ENCODE measurements around the gene GTF2I.
"Not testable (repeated sequence)": the region's sequence is repeated elsewhere in the genome, so short reads cannot be mapped to it uniquely, and the experiment has no call there.

GTF2I gene

GRCh38 chr7:74684473-74684872 is 27.0 kb downstream of the GTF2I start:
- no peak overlapping the region for H3K9ac ChIP-seq
- H3K27ac ChIP-seq = no peak overlapping the region
- no peak overlapping the region for H2AFZ ChIP-seq
- H3K4me1 ChIP-seq = no peaks in the 10 kb centered on the region
- H3K4me3 ChIP-seq (ENCODE audit: low read depth, low read length) = no peak overlapping the region
- TF ChIP-seq CTCF (IDR thresholded peaks at IDR 0.05) = no peak
- no peaks in the 10 kb centered on the region for H3K36me3 ChIP-seq (ENCODE audit: control insufficient read depth, insufficient read depth, low read length)
- peaks cover 88% of the 10 kb centered on the region for H3K79me2 ChIP-seq
- H3K9me3 ChIP-seq (ENCODE audit: control insufficient read depth, low read length) = no peaks in the 10 kb centered on the region
- H3K4me2 ChIP-seq (ENCODE audit: low read length) = no peak overlapping the region
- no peaks in the 10 kb centered on the region for H3K27me3 ChIP-seq (ENCODE audit: control insufficient read depth, insufficient read depth, low read length)

GRCh38 chr7:74684921-74685320 is 27.4 kb downstream of the GTF2I start:
- no peak for TF ChIP-seq CTCF (IDR thresholded peaks at IDR 0.05)

DNA sequence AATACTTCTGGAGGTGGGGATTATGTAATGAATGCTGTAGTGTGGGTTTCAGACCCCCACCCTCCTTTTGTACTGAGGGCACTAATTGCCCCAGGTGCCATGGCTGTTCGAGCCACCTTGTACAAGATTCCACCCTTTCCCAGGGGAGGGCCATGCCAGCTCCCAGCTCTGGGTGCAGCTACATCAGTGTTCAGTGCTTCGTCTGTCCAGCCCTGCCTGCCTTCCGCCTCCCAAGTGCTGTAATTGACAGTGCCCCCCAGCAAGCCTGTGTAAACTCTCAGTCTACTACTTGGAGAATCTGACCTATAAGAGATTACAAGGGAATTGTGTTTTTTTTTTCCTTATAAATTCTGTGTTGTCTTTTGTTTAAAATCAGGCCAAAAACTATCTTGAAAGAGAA is 33.0 kb downstream of the GTF2I start:
- Histone ChIP-seq H3K9ac (no peak overlapping the region), H3K4me3 (ENCODE audit: low read depth, low read length) (no peak overlapping the region), H3K9me3 (ENCODE audit: control insufficient read depth, low read length) (no peaks in the 10 kb centered on the region), H3K36me3 (ENCODE audit: control insufficient read depth, insufficient read depth, low read length) (no peaks in the 10 kb centered on the region), H3K79me2 (peaks cover 50% of the 10 kb centered on the region), H2AFZ (no peak overlapping the region), H3K27me3 (ENCODE audit: control insufficient read depth, insufficient read depth, low read length) (no peaks in the 10 kb centered on the region), H3K27ac (no peak overlapping the region), H3K4me1 (no peaks in the 10 kb centered on the region), H3K4me2 (ENCODE audit: low read length) (no peak overlapping the region)
- TF ChIP-seq CTCF (IDR thresholded peaks at IDR 0.05) = no peak

More at GRCh38 chr7:74684921-74685320, 27.4 kb downstream of the GTF2I start:
- peaks cover 89% of the 10 kb centered on the region for H3K79me2 ChIP-seq
- no peak overlapping the region for H3K4me2 ChIP-seq (ENCODE audit: low read length)
- no peaks in the 10 kb centered on the region for H3K9me3 ChIP-seq (ENCODE audit: control insufficient read depth, low read length)
- H3K36me3 ChIP-seq (ENCODE audit: control insufficient read depth, insufficient read depth, low read length) = no peaks in the 10 kb centered on the region
- H3K4me1 ChIP-seq = no peaks in the 10 kb centered on the region
- H3K27ac ChIP-seq = no peak overlapping the region
- H2AFZ ChIP-seq = no peak overlapping the region
- H3K4me3 ChIP-seq (ENCODE audit: low read depth, low read length) = no peak overlapping the region
- H3K27me3 ChIP-seq (ENCODE audit: control insufficient read depth, insufficient read depth, low read length) = no peaks in the 10 kb centered on the region
- no peak overlapping the region for H3K9ac ChIP-seq

DNA sequence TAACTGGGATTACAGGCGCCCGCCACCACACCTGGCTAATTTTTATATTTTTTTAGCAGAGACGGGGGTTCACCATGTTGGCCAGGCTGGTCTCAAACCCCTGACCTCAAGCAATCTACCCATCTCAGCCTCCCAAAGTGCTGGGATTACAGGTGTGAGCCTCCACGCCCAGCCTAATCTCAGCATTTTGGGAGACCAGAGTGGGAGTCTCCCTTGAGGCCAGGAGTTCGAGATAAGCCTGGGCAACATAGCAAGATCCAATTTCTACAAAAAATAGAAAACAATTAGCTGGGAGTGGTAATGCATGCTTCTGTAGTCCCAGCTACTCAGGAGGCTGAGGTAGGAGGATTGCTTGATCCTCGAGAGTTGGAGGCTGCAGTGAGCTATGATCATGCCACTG is 46.9 kb downstream of the GTF2I start:
- not testable (repeated sequence) for H3K4me3 ChIP-seq (ENCODE audit: low read depth, low read length); H2AFZ ChIP-seq; H3K4me1 ChIP-seq; H3K27me3 ChIP-seq (ENCODE audit: control insufficient read depth, insufficient read depth, low read length); H3K9me3 ChIP-seq (ENCODE audit: control insufficient read depth, low read length); H3K27ac ChIP-seq; H3K36me3 ChIP-seq (ENCODE audit: control insufficient read depth, insufficient read depth, low read length); H3K9ac ChIP-seq; H3K4me2 ChIP-seq (ENCODE audit: low read length)
- peaks cover 39% of the 10 kb centered on the region for H3K79me2 ChIP-seq

DNA sequence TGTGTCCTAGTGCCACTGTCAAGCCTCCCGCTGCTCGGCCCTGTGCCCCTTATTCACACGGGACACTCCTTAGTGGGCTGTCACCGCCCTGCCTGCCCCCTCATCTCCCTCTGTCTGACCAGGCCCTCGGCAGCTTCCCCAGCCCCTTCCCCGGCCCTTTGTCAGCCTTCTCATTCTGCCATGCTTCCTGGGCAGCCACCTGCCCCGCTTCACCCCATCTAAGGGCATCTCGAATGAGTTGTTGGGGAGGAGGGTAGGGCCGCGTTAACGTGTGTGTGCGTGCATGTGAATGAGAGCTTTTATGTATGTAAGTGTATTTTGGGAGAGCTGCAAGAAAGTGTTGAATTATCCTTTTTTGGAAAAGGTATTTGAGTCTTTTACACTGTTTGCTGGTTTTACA is 49.7 kb downstream of the GTF2I start:
- Histone ChIP-seq H3K36me3 (ENCODE audit: control insufficient read depth, insufficient read depth, low read length) (no peaks in the 10 kb centered on the region), H3K9me3 (ENCODE audit: control insufficient read depth, low read length) (no peaks in the 10 kb centered on the region), H3K4me1 (no peaks in the 10 kb centered on the region), H3K9ac (no peak overlapping the region), H3K4me2 (ENCODE audit: low read length) (no peak overlapping the region), H2AFZ (no peak overlapping the region), H3K27me3 (ENCODE audit: control insufficient read depth, insufficient read depth, low read length) (no peaks in the 10 kb centered on the region), H3K4me3 (ENCODE audit: low read depth, low read length) (no peak overlapping the region), H3K79me2 (peaks cover 39% of the 10 kb centered on the region), H3K27ac (no peak overlapping the region)
- no peak for TF ChIP-seq CTCF (IDR thresholded peaks at IDR 0.05)

Data from parathyroid adenoma (tissue), 2 donors.